Vagina (tissue), 2 donors: Measurements from ENCODE around the gene ATP5F1A. TPM values are rescaled to one million over a fixed set of nuclear protein-coding genes. Genes with fewer than 3 reads are reported as not detected.
"Not testable (repeated sequence)": the region's sequence is repeated elsewhere in the genome, so short reads cannot be mapped to it uniquely, and the experiment has no call there.

Experiments
- DNase-seq, 2 donors: peaks; one replicate each; pipeline ENCODE4 v3.0.0-alpha.2; 2017; ENCODE audit errors: extremely low spot score in 2 of 2
- H3K27ac ChIP-seq: fragments of 200-600 bp; sonication (generic); one replicate; pipeline ENCODE4 v1.5.1; 2019
- H3K27me3 ChIP-seq: fragments of 200-600 bp; sonication (generic); one replicate; pipeline ENCODE4 v1.5.1; 2019
- H3K36me3 ChIP-seq, 2 donors: fragments of 200-600 bp; sonication (generic); one replicate each; pipeline ENCODE4 v1.5.1; 2017 to 2019
- H3K4me1 ChIP-seq: fragments of 200-600 bp; sonication (generic); one replicate; pipeline ENCODE4 v1.5.1; 2019
- H3K4me3 ChIP-seq, 2 donors: fragments of 200-600 bp; sonication (generic); 1 replicate in 1 of 2; 2 replicates in 1 of 2; pipeline ENCODE4 v1.5.1; 2016 to 2019
- H3K9me3 ChIP-seq: fragments of 200-600 bp; sonication (generic); one replicate; pipeline ENCODE4 v1.5.1; 2019
- CTCF ChIP-seq, 3 experiments: fragments of 450-650 bp in 2 of 3; fragments of 200-600 bp in 1 of 3; sonication (generic) in 1 of 3; IDR thresholded peaks; one replicate each; pipeline ENCODE4 v1.5.1; 2017 to 2019; ENCODE audit warnings: antibody characterized with exemption in 3 of 3, mild to moderate bottlenecking in 2 of 3, moderate library complexity in 2 of 3
- POLR2A ChIP-seq, 2 donors: fragments of 450-650 bp; IDR thresholded peaks; one replicate each; pipeline ENCODE4 v1.6.1; 2017; ENCODE audit warnings: antibody characterized with exemption in 2 of 2, mild to moderate bottlenecking in 2 of 2, moderate library complexity in 2 of 2
- POLR2AphosphoS5 ChIP-seq, 2 donors: sonication (generic); formaldehyde crosslinking; IDR thresholded peaks; one replicate each; pipeline ENCODE4 v1.9.0; 2017; ENCODE audit warnings: antibody characterized with exemption in 2 of 2, mild to moderate bottlenecking in 2 of 2, low read depth in 1 of 2; ENCODE audit not compliant: insufficient read depth in 1 of 2
- intact Hi-C: fragments of 100-400 bp; cut with DNase I; formaldehyde crosslinking; loops from one replicate; pipeline ENCODE4 v1.15.1; 2023
- total RNA-seq: library from RNA; depleted of rRNA; stranded (reverse); fragments of >200 nt; gene quantifications from one replicate; pipeline ENCODE4 v1.2.3, GENCODE V29; 2016

ATP5F1A gene
- total RNA-seq, 1 donor from 2014 or later = 247 TPM

- Histone ChIP-seq H3K4me1 (no peaks in the 10 kb centered on the region), H3K9me3 (no peaks in the 10 kb centered on the region), H3K4me3 (no peak overlapping the region), H3K36me3 (peaks cover 0 to 8% of the 10 kb centered on the region in 2 donors), H3K27me3 (no peaks in the 10 kb centered on the region), H3K27ac (no peak overlapping the region)
- DNase-seq = no peak
- intact Hi-C loops = no loop called here
- TF ChIP-seq POLR2AphosphoS5 (IDR thresholded peaks at IDR 0.05; ENCODE audit: insufficient read depth in 1 of 2, low read depth in 1 of 2) (no peak), CTCF (IDR thresholded peaks at IDR 0.05) (no peak), POLR2A (IDR thresholded peaks at IDR 0.05) (no peak)
Measured at GRCh38 chr18:46133534-46133933, 35.4 kb upstream of the ATP5F1A start.

- intact Hi-C loops, H3K4me3 ChIP-seq, H3K27ac ChIP-seq, H3K27me3 ChIP-seq, DNase-seq, H3K4me1 ChIP-seq, H3K9me3 ChIP-seq: not testable (repeated sequence)
- H3K36me3 ChIP-seq = peaks cover 0 to 32% of the 10 kb centered on the region in 2 donors
Measured at GRCh38 chr18:46130549-46130948, 32.5 kb upstream of the ATP5F1A start.

- intact Hi-C loops = no loop called here
- no peaks in the 10 kb centered on the region for H3K4me1 ChIP-seq
- TF ChIP-seq POLR2A (IDR thresholded peaks at IDR 0.05) = no peak
- no peak for TF ChIP-seq CTCF (IDR thresholded peaks at IDR 0.05)
- TF ChIP-seq POLR2AphosphoS5 (IDR thresholded peaks at IDR 0.05; ENCODE audit: insufficient read depth in 1 of 2, low read depth in 1 of 2) = no peak
- H3K27me3 ChIP-seq = no peaks in the 10 kb centered on the region
- no peak overlapping the region for H3K27ac ChIP-seq
- H3K4me3 ChIP-seq = no peak overlapping the region
- no peak for DNase-seq
- peaks cover 0 to 37% of the 10 kb centered on the region in 2 donors for H3K36me3 ChIP-seq
- no peaks in the 10 kb centered on the region for H3K9me3 ChIP-seq
Measured at GRCh38 chr18:46130061-46130460, 32.0 kb upstream of the ATP5F1A start.

GRCh38 chr18:46126625-46127024, 28.5 kb upstream of the ATP5F1A start:
- H3K4me3 ChIP-seq, H3K9me3 ChIP-seq, intact Hi-C loops, H3K4me1 ChIP-seq, DNase-seq, H3K27me3 ChIP-seq, H3K27ac ChIP-seq: not testable (repeated sequence)
- H3K36me3 ChIP-seq = peaks cover 0 to 57% of the 10 kb centered on the region in 2 donors

GRCh38 chr18:46113751-46114150, 15.7 kb upstream of the ATP5F1A start:
- DNase-seq = no peak
- Histone ChIP-seq H3K27ac (no peak overlapping the region), H3K4me3 (no peak overlapping the region), H3K9me3 (no peaks in the 10 kb centered on the region), H3K27me3 (no peaks in the 10 kb centered on the region), H3K4me1 (no peaks in the 10 kb centered on the region), H3K36me3 (peaks cover 0 to 10% of the 10 kb centered on the region in 2 donors)
- intact Hi-C loops = no loop called here
- TF ChIP-seq POLR2AphosphoS5 (IDR thresholded peaks at IDR 0.05; ENCODE audit: insufficient read depth in 1 of 2, low read depth in 1 of 2) (no peak), POLR2A (IDR thresholded peaks at IDR 0.05) (no peak), CTCF (IDR thresholded peaks at IDR 0.05) (no peak)

GRCh38 chr18:46110406-46110805, 12.3 kb upstream of the ATP5F1A start:
- Histone ChIP-seq H3K4me3 (no peak overlapping the region), H3K27ac (no peak overlapping the region), H3K9me3 (no peaks in the 10 kb centered on the region), H3K27me3 (no peaks in the 10 kb centered on the region), H3K36me3 (peaks cover 0 to 10% of the 10 kb centered on the region in 2 donors), H3K4me1 (peaks cover 6% of the 10 kb centered on the region)
- DNase-seq = no peak
- intact Hi-C loops = no loop called here
- no peak for TF ChIP-seq CTCF (IDR thresholded peaks at IDR 0.05)
- no peak for TF ChIP-seq POLR2A (IDR thresholded peaks at IDR 0.05)
- TF ChIP-seq POLR2AphosphoS5 (IDR thresholded peaks at IDR 0.05; ENCODE audit: insufficient read depth in 1 of 2, low read depth in 1 of 2) = no peak
